ENCODE measurements around the gene ZKSCAN3. TPM values are rescaled to one million over a fixed set of nuclear protein-coding genes. Genes with fewer than 3 reads are reported as not detected.
A peak's percentile ranks its signal among the peaks of the same experiment; 100 is the strongest.

ZKSCAN3 gene
- total RNA-seq, 1 experiment from 2014 or later: 11.2 TPM

GRCh38 chr6:28353981-28354676, 4.4 kb downstream of the ZKSCAN3 start (continued):
- TF ChIP-seq ATF3 (IDR thresholded peaks at IDR 0.05): no peak
- peak; percentile 66 for TF ChIP-seq FOSL1 (IDR thresholded peaks at IDR 0.05; ENCODE audit: low read depth)
- no peak for TF ChIP-seq EZH2 (IDR thresholded peaks at IDR 0.05)

- ChIA-PET POLR2A (interaction anchor here (1.3 to 2.9 kb wide), 8 partner anchors 19 to 543 kb away, joined by 3 to 14 read pairs (median 4); partner anchors contain the start of genes ZKSCAN8 and ZSCAN31), CTCF (interaction anchor here (0.7 to 2.7 kb wide), 9 partner anchors 17 to 465 kb away, joined by 3 to 20 read pairs (median 7); partner anchors contain the start of genes ZKSCAN4 and ZKSCAN8), RAD21 (ENCODE audit: low non-redundant PET in 1 of 2, low total read pairs in 2 of 2, uncharacterized antibody in 2 of 2, unreplicated experiment in 2 of 2) (interaction anchor here (1.3 to 1.7 kb wide), 3 partner anchors 103 to 213 kb away, joined by 3 to 4 read pairs (median 3); partner anchors contain the start of genes ZKSCAN8 (in 2 of the 2) and ZKSCAN4 (in 1 of the 2))
- H3K4me1 ChIP-seq (ENCODE audit: control insufficient read depth in 1 of 2, insufficient read depth in 2 of 2, low read length in 2 of 2): peaks cover 39 to 61% of the 10 kb centered on the region in 2 experiments
- H2AFZ ChIP-seq (ENCODE audit: low read depth, low read length, poor library complexity, severe bottlenecking): no peak overlapping the region
- H3K9me2 ChIP-seq (ENCODE audit: insufficient read depth): no peaks in the 10 kb centered on the region
- 0 out of 4 replicates have a peak, but pooled peaks cover under 1 to 4% of the 10 kb centered on the region in 2 experiments for H3K36me3 ChIP-seq (ENCODE audit: control insufficient read depth in 1 of 2, insufficient read depth in 2 of 2, low read length in 2 of 2)
- H3K27ac ChIP-seq (ENCODE audit: low read depth, low read length): peak overlapping the region; percentile 85
- H3K27me3 ChIP-seq (ENCODE audit: insufficient read depth, low read length): no peaks in the 10 kb centered on the region
- no peak for DNase-seq (ENCODE audit: low read depth, low spot score)
- intact Hi-C loops (cut with micrococcal nuclease): loop anchor here (5.0 to 10.0 kb wide), 3 partner anchors 128 to 450 kb away; partner anchors contain the start of gene ZSCAN9
- peak overlapping the region; percentile 94 for H3K4me2 ChIP-seq (ENCODE audit: low read length)
- no peak for ATAC-seq
- no TSS peak for BruUV-seq (replicated peaks)
- no peaks in the 10 kb centered on the region for H3K9me3 ChIP-seq (ENCODE audit: control insufficient read depth in 1 of 2, insufficient read depth in 1 of 2, low read depth in 1 of 2, low read length in 2 of 2)
- H3K9ac ChIP-seq (ENCODE audit: low read length): peak overlapping the region; percentile 70
- H3K79me2 ChIP-seq (ENCODE audit: insufficient read depth, low read length): peaks cover 67% of the 10 kb centered on the region
- H3K4me3 ChIP-seq (replicated peaks in 1 of 2; ENCODE audit: low read depth in 1 of 2, low read length in 2 of 2): peak overlapping the region in 1 of 2 experiments; percentile 63; a peak in 2 of 4 replicates
- H4K20me1 ChIP-seq (ENCODE audit: insufficient read depth): no peaks in the 10 kb centered on the region
- TF ChIP-seq CEBPB (IDR thresholded peaks at IDR 0.05; ENCODE audit: low read depth) (no peak), YY1 (IDR thresholded peaks at IDR 0.05; ENCODE audit: extremely low read depth, insufficient replicate concordance, low read depth, low read length) (no peak), EGR1 (IDR thresholded peaks at IDR 0.05; ENCODE audit: low read depth) (no peak), CTCF (IDR thresholded peaks at IDR 0.05 in 2 of 3, conservative IDR thresholded peaks at IDR 0.05 in 1 of 3; ENCODE audit: borderline replicate concordance in 1 of 3, insufficient read depth in 1 of 3, low read depth in 2 of 3, low read length in 2 of 3) (no peak), CBX3 (IDR thresholded peaks at IDR 0.05; ENCODE audit: low read depth) (no peak), MAX (IDR thresholded peaks at IDR 0.05) (no peak), ZBTB33 (IDR thresholded peaks at IDR 0.05; ENCODE audit: extremely low read depth, insufficient replicate concordance, low read length) (no peak), ELF1 (IDR thresholded peaks at IDR 0.05; ENCODE audit: borderline replicate concordance, low read depth) (no peak), JUND (IDR thresholded peaks at IDR 0.05) (no peak), POLR2A (IDR thresholded peaks at IDR 0.05; ENCODE audit: borderline replicate concordance, extremely low read depth, insufficient read depth, insufficient read length) (no peak), EZH2 (IDR thresholded peaks at IDR 0.05) (no peak), EZH2phosphoT487 (IDR thresholded peaks at IDR 0.05; ENCODE audit: borderline replicate concordance) (no peak)
Observed at GRCh38 chr6:28354688-28355554, 5.2 kb downstream of the ZKSCAN3 start.

All from HCT116 (cell line).